ENCODE results near the gene CREBBP.
"Not testable (repeated sequence)": the region's sequence is repeated elsewhere in the genome, so short reads cannot be mapped to it uniquely, and the experiment has no call there.

CREBBP gene

GRCh38 chr16:3890091-3890490 lies 9.6 kb upstream of the CREBBP start:
- Histone ChIP-seq H3K9me3 (ENCODE audit: severe bottlenecking) (no peaks in the 10 kb centered on the region), H3K4me1 (ENCODE audit: insufficient read depth, poor library complexity, severe bottlenecking) (no peaks in the 10 kb centered on the region), H3K27ac (ENCODE audit: poor library complexity, severe bottlenecking) (no peak overlapping the region), H3K36me3 (ENCODE audit: low read depth) (no peaks in the 10 kb centered on the region), H3K27me3 (ENCODE audit: insufficient read depth, poor library complexity, severe bottlenecking) (no peaks in the 10 kb centered on the region), H3K4me3 (ENCODE audit: severe bottlenecking) (no peak overlapping the region)
- DNase-seq (ENCODE audit: low spot score), result peak; percentile 27
- TF ChIP-seq CTCF (IDR thresholded peaks at IDR 0.05; ENCODE audit: poor library complexity, severe bottlenecking), result no peak
- no peak for ATAC-seq (ENCODE audit: low read depth)

DNA sequence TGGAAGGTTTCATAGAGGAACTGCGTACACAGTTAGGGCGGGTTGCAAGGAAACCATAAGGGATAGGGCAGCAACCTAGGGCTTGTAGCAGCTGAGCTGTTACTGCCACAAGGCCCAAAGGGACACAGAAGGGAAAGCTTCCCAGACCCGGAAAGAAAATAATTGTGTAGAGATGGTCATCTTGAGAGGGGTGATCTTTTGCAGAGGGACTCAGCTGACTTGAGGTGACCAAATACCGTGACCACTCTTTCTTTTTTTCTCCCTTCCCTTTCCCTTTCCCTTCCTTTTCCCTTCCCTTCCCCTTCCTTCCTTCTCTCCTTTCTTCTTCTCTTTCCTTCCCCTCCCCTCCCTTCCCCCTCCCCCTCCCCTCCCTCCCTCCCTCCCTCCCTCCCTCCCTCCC lies 8.5 kb upstream of the CREBBP start:
- ATAC-seq (ENCODE audit: low read depth), result no peak
- H3K27ac ChIP-seq (ENCODE audit: poor library complexity, severe bottlenecking), result no peak overlapping the region

GRCh38 chr16:3885999-3886398 lies 5.5 kb upstream of the CREBBP start:
- not testable (repeated sequence) for H3K4me3 ChIP-seq (ENCODE audit: severe bottlenecking); H3K4me1 ChIP-seq (ENCODE audit: insufficient read depth, poor library complexity, severe bottlenecking); H3K9me3 ChIP-seq (ENCODE audit: severe bottlenecking); H3K36me3 ChIP-seq (ENCODE audit: low read depth); DNase-seq (ENCODE audit: low spot score); ATAC-seq (ENCODE audit: low read depth); H3K27ac ChIP-seq (ENCODE audit: poor library complexity, severe bottlenecking); H3K27me3 ChIP-seq (ENCODE audit: insufficient read depth, poor library complexity, severe bottlenecking)

More for the DNA sequence above, 8.5 kb upstream of the CREBBP start:
- no peaks in the 10 kb centered on the region for H3K9me3 ChIP-seq (ENCODE audit: severe bottlenecking)
- H3K27me3 ChIP-seq (ENCODE audit: insufficient read depth, poor library complexity, severe bottlenecking), result no peaks in the 10 kb centered on the region
- no peaks in the 10 kb centered on the region for H3K4me1 ChIP-seq (ENCODE audit: insufficient read depth, poor library complexity, severe bottlenecking)
- no peak overlapping the region for H3K4me3 ChIP-seq (ENCODE audit: severe bottlenecking)
- H3K36me3 ChIP-seq (ENCODE audit: low read depth), result no peaks in the 10 kb centered on the region
- DNase-seq (ENCODE audit: low spot score), result peak; percentile 6
- no peak for TF ChIP-seq CTCF (IDR thresholded peaks at IDR 0.05; ENCODE audit: poor library complexity, severe bottlenecking)

DNA sequence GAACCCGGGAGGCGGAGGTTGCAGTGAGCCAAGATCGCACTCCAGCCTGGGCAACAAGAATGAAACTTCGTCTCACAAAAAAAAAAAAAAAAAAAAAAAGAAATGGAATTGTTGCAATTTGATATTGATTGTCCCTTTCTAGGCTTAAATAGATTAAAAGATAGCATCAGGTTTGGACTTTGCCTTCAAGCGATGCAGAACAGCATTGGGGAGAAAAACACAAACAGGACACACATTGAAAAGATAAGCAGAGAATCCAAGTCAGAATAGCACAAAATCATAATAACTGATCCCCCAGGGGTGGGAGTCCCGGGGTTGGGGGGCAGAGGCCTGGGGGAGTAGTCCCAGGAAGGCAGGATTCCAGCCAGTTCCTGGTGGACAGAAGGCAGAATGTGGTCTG lies 3.9 kb upstream of the CREBBP start:
- Histone ChIP-seq H3K4me3 (ENCODE audit: severe bottlenecking) (no peak overlapping the region), H3K27me3 (ENCODE audit: insufficient read depth, poor library complexity, severe bottlenecking) (no peaks in the 10 kb centered on the region), H3K4me1 (ENCODE audit: insufficient read depth, poor library complexity, severe bottlenecking) (no peaks in the 10 kb centered on the region), H3K36me3 (ENCODE audit: low read depth) (no peaks in the 10 kb centered on the region), H3K9me3 (ENCODE audit: severe bottlenecking) (no peaks in the 10 kb centered on the region), H3K27ac (ENCODE audit: poor library complexity, severe bottlenecking) (no peak overlapping the region)
- TF ChIP-seq CTCF (IDR thresholded peaks at IDR 0.05; ENCODE audit: poor library complexity, severe bottlenecking), result no peak
- DNase-seq (ENCODE audit: low spot score) (peak; percentile 2), ATAC-seq (ENCODE audit: low read depth) (no peak)

DNA sequence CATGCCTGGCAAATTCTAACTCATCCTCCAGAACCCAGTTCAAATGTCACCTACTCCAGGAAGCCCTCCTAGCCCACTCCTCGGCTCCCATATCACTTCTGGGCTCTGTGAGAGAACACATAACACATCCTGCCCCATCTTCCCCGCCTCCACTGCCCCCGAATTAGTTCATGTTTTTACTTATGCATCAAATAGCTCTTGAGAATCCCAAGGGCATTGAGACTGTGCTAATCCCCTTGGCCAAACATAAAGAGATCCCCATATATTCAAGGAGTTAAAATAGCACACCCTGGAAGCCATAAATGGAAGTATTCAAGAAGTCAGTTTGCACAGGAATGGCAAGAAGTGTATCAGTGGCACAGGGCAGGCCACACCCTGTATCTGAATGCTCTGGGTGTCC lies 2.0 kb upstream of the CREBBP start:
- no peaks in the 10 kb centered on the region for H3K4me1 ChIP-seq (ENCODE audit: insufficient read depth, poor library complexity, severe bottlenecking)
- no peaks in the 10 kb centered on the region for H3K9me3 ChIP-seq (ENCODE audit: severe bottlenecking)
- no peak overlapping the region for H3K27ac ChIP-seq (ENCODE audit: poor library complexity, severe bottlenecking)
- ATAC-seq (ENCODE audit: low read depth) (no peak), DNase-seq (ENCODE audit: low spot score) (peak; percentile 15)
- no peak overlapping the region for H3K4me3 ChIP-seq (ENCODE audit: severe bottlenecking)
- H3K36me3 ChIP-seq (ENCODE audit: low read depth), result peaks cover 9% of the 10 kb centered on the region; the same call in 1 of the 2 replicates
- TF ChIP-seq CTCF (IDR thresholded peaks at IDR 0.05; ENCODE audit: poor library complexity, severe bottlenecking), result no peak
- H3K27me3 ChIP-seq (ENCODE audit: insufficient read depth, poor library complexity, severe bottlenecking), result no peaks in the 10 kb centered on the region

All from RWPE2 (cell line).